SU-DHL-6 (cell line): ENCODE measurements around the gene ASTN2.

Experiments used
- EZH2phosphoT487 ChIP-seq: fragments of 200-600 bp; sonication (generic), shearing (Covaris generic); conservative IDR thresholded peaks from 2 replicates; pipeline ENCODE4 v1.6.1; 2018; ENCODE audit warnings: mild to moderate bottlenecking, antibody characterized with exemption, low read length, moderate library complexity, mixed read lengths
- TF ChIP-seq, protein P1 (sequence below): fragments of 200-600 bp; sonication (generic); IDR thresholded peaks from one replicate; pipeline ENCODE4 v1.5.1; 2017; ENCODE audit warnings: antibody characterized with exemption, mild to moderate bottlenecking, low read length, moderate library complexity; ENCODE audit not compliant: insufficient read depth, poor library complexity, severe bottlenecking

DNA sequence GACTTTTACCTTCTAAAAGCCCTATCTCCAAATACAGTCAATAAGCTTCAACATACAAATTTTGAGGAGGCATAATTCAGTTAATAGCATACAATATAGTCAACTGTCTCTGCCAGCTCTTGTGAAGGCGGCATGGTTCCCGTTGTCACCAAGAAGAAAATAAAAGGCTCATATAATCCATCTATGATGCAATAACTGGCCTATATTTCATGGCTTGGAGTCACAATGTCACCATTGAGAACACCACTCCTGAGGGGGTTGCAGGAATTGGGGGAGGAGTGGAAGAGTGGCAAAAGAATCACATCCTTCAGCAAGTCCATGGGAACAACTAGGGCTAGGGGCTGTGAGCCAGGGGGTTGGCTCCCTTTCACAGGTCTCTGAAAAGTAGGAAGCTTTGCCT is 16.0 kb upstream of the ASTN2 start:
- TF ChIP-seq, protein P1, sequence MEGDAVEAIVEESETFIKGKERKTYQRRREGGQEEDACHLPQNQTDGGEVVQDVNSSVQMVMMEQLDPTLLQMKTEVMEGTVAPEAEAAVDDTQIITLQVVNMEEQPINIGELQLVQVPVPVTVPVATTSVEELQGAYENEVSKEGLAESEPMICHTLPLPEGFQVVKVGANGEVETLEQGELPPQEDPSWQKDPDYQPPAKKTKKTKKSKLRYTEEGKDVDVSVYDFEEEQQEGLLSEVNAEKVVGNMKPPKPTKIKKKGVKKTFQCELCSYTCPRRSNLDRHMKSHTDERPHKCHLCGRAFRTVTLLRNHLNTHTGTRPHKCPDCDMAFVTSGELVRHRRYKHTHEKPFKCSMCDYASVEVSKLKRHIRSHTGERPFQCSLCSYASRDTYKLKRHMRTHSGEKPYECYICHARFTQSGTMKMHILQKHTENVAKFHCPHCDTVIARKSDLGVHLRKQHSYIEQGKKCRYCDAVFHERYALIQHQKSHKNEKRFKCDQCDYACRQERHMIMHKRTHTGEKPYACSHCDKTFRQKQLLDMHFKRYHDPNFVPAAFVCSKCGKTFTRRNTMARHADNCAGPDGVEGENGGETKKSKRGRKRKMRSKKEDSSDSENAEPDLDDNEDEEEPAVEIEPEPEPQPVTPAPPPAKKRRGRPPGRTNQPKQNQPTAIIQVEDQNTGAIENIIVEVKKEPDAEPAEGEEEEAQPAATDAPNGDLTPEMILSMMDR: no peak
- TF ChIP-seq EZH2phosphoT487: no peak
